Activated T-cell treated with anti-CD3 and anti-CD28 coated beads for 48 hours (primary cell): ENCODE results near the gene ENDOG.

ENCODE experiments used
- DNase-seq: peaks from one replicate; pipeline ENCODE4 v3.0.0-alpha.2; 2020; ENCODE audit warnings: low read depth

Gene ENDOG

DNA sequence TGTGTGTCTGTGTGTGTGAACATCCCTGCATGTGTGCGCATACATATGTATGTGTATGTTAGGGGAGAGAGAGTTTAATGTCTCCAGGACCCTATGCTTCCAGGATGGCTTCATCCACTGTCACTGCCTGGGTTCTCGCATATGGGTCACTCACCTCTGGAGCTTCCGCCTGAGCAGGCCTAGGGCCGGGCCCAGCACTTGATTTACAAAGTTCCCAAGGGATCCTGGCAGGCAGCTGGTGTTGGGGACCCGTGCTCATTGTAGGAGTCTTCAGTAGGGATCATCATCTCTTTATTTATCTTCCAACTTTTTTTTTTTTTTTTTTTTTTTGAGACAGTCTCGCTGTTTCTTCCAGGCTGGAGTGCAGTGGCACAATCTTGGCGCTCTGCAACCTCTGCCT lies 18.2 kb upstream of the ENDOG start:
- DNase-seq, result no peak

DNA sequence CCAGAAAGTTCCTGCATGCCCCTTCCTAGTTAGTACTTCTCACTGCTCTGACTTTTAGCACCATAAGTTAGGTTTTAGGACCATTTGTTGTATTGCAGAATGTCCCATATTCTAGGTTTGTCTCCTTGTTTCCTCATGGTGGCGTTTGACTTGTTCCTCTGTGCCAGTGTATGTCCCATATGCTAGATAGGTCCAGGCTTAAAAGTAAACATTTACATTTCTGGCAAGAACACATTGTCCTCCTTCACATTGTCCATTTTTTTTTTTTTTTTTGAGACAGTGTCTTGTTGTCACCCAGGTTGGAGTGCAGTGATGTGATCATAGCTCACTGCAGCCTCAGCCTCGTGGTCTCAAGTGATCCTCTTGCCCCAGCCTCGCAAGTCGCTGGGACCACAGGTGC lies 15.8 kb upstream of the ENDOG start:
- DNase-seq, result no peak

DNA sequence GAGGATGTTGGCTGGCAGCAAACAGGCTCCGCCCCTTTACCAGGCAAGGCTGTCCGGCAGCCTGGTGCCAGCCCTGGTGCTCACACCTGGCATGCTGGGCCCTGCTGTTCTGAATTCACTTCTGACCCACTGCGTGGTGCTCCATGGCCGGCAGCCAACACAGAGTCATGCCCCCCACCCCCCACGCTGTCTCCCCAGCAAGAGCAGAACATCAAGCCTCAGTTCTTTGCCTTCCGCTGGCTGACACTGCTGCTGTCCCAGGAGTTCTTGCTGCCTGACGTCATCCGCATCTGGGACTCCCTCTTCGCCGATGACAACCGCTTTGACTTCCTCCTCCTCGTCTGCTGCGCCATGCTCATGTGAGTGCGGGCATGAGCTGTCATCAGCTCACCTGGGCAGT lies 12.6 kb upstream of the ENDOG start:
- DNase-seq, result no peak

DNA sequence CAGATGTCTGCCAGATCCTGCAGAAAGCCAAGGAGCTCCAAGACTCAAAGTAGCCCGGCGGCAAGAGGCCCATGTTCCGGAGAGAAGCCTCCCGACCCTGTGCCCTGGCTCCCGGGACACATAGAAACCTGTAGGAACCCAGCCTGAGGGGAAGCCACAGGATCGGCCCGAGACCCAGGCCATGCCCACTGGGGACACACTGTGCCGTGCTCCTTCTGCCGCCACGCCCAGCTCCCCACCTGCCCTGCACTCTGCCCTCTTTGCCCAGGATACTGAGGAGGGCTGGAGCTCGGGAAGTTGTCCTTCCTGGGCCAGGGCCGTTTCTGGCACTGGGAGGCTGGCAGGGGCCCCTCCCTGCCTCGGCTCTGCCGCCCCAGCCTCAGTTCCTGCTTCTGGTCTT lies 10.5 kb upstream of the ENDOG start:
- DNase-seq, result no peak

DNA sequence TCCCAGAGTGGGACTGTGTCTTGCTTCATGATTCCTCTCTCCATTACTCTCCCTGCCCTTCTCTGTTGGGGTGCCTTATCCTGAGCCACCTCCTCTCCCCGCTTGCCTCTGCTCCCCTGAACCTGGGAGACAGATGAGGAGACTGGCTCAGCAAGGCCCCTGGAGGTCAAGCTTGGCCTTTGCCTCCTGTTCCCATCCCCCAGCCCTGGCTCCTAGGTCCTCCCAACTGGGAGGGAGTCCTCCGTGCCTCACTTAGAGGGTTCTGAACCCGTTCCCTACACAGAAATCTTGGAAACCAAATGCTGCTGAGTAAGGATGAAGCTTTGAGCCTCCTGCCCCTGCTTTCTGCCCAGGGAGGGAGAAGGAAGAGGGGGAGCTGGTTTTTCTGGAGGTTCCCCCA lies 9.8 kb upstream of the ENDOG start:
- DNase-seq, result no peak

DNA sequence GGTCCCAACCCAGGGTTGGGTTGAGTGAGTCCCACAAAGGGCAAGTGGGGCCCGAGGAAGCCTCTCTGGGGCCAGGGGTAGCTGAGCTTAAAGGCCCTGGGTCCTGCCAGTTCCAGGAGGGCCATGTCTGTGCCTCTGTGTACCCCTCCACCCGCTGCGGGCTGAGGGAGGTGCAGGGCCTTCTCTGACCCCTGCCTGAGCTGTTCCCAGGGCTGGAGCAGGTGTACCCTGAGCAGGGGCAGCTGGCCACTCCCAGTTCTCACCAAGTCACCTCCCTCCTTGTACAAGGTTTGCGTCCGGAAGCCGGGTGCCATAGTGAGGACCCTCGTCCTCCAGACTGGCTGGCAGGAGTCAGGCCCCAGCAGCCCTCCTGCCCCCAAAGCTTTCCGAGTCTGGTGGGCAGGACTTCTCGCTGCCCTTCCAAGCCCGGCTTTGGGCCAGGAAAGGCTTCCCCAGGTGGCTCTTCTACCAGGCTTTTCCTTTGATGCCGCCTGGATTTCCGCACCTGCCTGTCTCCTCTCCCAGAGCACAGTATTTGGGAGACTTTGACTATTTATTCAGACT lies 9.2 kb upstream of the ENDOG start:
- no peak for DNase-seq

DNA sequence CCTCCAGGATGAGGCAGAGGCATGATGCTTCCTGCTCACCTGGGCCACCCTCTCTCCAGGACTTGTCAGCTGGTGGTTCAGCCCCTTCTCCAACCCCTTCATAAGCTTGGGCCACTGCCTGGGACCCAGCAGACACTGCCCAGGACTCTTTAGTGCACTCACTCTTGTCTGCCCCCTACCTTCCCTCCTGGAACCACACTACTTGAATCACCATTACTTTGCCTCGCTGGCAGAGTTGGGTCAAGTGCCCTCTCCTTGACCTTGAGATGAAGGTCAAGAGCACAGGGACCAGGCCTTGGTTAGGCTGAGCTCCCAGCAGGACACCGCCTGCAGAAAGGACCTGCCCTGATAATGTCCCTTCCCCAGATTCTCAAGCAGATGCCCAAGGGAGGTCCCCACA lies 8.5 kb upstream of the ENDOG start:
- DNase-seq, result no peak

DNA sequence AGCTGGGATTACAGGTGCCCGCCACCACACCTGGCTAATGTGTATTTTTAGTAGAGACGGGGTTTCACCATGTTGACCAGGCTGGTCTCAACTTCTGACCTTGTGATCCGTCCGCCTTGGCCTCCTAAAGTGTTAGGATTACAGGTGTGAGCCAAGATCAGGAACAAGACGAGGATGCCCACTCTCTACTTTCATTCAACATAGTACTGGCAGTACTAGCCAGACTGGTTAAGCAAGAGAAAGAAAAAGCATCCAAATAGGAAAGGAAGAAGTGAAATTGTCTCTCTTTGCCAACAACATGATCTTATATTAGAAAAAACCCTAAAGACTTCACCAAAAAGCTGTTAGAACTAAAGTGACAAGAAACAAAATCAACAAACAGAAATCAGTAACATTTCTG lies 7.4 kb upstream of the ENDOG start:
- no peak for DNase-seq

DNA sequence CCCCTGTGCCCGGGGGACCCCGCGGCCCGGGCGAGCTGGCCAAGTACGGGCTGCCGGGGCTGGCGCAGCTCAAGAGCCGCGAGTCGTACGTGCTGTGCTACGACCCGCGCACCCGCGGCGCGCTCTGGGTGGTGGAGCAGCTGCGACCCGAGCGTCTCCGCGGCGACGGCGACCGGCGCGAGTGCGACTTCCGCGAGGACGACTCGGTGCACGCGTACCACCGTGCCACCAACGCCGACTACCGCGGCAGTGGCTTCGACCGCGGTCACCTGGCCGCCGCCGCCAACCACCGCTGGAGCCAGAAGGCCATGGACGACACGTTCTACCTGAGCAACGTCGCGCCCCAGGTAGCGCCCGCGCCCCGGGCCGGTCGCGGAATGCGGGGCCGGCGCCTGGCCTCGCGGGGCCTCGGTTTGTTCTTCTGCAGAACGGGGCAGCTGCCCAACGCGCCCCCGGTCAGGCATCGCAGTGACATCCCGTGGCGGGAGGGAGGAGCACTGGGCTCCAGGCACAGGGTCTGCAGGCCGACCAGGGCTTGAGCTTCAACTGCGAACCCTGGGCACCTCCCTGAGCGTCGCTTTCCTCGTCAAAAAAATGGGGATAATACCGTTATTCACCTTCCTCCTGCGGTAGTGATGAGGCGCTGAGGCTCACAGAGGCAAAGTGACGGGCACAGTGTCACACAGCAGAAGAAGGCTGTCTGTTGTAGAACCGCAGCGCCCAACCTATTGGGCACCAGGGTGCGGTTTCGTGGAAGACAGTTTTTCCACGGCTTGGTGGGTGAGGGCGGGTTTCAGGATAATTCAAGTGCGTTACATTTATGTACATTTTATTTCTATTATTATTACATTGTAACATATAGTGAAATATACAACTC lies 777 bp downstream of the ENDOG start:
- peak; percentile 50 for DNase-seq

DNA sequence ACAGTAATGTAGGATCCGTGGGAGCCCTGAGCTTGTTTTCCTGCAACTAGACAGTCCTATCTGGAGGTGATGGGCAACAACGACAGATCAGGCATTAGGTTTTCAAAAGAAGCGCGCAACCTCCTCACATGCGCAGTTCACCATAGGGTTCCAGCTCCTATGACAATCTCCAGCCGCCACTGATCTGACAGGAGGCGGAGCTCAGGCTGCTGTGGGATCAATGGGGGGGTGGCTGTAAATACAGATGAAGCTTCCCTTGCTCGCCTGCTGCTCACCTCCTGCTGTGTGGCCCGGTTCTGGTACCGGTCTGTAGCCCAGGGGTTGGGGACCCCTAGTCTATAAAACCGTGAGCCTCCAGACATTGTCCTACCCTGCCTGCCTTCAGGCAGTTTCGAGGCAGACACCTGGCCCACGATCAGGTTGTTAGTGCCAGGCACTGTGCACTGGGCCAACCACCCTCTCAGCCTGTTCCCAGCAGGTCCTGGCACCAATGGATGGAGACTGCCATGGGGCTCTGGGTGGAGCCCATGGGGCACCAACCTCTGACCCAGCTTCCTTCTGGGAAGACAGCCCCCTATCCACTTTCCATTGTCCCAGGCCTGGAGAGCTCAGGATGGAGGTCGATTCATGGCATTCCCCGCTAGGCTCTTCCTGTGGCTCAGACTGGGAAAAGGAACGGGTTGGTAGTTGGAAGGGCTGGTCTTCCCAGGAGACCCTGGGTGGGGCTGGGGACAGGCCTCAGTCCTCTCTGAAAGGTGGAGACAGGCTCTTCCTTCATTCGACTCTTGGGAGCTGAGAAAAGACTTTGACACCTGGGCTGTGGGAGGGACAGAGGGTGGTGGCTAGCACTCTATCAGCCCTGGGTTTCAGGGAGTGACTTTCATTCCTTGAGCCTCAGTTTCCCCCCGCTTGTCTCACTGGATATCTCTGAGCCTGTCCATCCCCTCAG lies 1.7 kb downstream of the ENDOG start:
- no peak for DNase-seq

DNA sequence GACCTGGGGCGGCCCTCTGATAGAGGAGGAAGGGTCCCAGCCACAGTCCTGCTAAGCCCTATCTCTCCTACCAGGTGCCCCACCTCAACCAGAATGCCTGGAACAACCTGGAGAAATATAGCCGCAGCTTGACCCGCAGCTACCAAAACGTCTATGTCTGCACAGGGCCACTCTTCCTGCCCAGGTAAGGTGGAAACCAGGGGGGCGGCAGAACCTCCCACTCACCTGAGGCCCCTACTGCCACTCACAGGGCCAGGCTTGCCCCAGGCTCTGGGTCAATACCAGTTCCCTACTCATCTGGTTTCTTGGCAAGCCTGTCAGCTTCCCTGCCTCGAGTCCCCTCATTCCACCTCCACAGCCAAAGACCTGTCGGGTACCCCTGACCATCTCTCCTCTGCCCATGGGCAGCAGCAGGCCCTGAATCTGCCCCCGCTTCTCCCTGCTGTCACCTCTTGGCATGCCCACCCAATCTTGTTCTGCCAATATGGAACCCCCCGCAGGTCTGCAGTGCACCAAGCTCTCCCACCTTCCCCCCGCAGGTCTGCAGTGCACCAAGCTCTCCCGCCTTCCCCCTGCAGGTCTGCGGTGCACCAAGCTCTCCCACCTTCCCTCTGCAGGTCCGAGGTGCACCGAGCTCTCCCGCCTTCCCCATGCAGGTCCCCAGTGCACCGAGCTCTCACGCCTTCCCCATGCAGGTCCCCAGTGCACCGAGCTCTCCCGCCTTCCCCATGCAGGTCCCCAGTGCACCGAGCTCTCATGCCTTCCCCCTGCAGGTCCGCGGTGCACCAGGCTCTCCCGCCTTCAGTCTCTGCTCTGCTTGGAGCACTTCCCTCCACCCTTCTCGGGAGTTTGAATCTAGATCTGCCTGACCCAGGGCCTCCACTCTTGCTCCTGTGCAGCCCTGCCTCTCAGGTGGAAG lies 2.6 kb downstream of the ENDOG start:
- DNase-seq, result no peak

DNA sequence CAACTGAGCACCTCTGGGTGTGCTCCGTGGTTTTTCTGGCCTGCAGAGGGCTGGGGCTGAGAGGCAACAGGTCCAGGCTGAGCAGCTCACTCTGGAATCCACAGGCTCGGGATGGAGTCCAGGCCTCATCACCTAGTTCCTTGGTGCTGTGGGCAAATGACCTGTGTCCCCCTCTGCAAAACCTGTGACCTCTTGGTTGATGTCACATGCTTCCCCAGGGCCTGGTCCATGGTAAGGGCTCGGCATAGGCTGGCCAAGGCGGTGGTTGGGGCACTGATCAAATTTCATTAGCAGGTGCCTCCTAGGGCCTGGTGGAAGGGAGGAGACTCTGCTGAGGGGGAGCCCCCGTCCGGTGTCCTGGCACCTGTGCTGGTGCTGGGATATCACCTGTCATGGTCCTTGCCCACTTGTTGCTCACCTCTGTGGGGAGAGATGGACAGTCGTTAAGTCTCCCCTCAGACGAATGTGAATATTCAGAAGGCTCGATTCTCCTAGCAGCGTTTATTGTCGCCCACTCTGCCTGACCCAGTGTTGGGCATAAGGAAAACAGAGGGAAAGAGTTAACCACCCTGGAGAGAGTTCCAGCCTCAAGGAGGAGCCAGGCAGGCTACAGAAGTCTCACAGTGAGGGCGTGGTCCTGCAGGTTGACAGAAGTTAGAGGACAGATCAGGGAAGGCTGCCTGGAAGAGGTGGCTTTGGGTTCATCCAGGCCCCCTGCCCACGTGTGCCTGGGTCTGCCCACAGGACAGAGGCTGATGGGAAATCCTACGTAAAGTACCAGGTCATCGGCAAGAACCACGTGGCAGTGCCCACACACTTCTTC lies 3.5 kb downstream of the ENDOG start:
- no peak for DNase-seq

DNA sequence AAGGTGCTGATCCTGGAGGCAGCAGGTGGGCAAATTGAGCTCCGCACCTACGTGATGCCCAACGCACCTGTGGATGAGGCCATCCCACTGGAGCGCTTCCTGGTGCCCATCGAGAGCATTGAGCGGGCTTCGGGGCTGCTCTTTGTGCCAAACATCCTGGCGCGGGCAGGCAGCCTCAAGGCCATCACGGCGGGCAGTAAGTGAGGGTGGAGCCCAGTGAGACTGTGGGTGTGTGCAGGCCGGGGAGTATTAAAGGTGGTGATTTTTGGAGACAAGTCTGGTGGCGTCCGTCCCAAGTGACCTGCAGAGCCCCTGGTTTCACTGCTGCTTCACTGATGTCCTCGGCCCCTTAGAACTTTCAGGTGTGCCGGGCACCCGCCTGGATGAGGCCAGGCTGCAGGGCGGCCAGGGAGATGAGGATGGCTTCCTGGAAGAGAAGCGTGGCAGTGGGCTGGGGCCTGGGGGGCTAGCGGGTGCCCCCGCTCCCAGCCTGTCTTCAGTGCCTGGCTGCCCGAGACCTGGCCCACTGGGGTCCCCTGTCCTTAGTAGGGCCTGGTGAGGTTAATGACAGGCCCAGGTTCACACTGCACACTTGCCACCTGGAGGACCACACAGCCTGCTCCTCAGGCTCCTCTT lies 4.2 kb downstream of the ENDOG start:
- no peak for DNase-seq

DNA sequence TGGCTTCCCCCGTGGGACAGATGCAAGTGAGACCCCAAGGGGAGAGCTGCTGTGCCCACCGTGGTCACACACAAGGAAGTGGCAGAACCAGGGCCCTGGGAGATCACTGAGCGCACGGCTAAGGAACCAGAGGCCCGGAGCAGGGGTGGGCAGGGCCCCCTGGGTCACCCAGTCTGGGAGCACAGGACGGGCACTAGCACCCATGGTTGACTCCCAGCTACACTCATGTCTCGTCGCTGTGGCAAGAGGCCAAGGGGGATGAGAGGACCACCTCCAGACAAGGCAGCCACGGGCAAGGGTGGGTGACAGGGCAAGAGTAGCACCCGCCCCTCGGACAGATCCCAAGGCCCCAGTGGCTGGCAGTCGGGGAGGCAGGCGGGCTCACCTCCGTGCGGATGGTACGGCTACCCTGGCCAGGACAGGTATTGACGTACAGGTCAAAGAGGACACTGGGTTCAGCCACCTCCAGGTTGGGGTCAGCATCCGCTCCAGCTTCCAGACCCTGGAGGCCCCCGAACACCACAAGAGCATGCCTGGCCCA lies 5.1 kb downstream of the ENDOG start:
- DNase-seq, result no peak

DNA sequence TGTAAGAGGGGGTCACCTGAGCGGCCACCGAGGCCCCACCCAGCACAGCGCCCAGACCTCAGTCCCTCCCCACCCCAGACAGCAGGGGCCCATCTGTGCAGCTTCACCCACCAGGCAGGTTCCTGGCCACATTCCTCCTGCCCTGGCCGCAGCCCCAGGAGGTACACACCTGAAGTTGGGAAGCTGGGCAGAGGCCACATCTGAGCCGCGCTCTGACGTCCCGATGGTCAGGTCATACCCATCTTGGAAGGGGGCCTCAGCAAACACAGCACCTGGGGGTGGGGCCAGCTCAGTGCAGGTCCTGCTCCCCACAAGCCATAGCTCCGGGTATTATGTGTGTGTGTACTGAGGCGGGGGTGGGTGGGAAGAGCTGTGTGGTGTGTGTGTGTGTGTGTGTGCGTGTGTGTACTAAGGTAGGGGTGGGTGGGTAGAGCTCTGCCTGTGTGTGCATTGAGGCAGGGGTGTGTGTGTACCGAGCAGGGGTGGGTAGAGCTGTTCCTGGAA lies 5.7 kb downstream of the ENDOG start:
- no peak for DNase-seq

DNA sequence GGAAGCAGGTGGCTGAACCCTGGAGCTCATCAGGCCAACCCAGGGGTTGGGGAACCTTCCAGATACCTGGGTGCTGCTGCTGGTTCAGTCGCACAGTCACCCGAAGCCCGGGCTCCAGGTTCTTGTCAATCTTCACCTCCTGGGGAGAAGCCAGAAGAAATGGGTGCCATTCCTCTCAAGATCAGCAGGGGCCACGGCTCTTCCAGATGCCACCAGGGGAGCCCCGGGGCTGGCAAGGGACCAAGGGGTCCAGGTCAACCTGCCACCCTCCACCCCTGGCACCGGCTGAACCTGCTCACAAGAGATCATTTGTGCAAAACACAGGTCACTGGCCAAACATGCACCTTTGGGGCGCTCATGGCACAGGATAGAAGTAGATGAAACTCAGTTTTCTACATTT lies 6.6 kb downstream of the ENDOG start:
- no peak for DNase-seq

DNA sequence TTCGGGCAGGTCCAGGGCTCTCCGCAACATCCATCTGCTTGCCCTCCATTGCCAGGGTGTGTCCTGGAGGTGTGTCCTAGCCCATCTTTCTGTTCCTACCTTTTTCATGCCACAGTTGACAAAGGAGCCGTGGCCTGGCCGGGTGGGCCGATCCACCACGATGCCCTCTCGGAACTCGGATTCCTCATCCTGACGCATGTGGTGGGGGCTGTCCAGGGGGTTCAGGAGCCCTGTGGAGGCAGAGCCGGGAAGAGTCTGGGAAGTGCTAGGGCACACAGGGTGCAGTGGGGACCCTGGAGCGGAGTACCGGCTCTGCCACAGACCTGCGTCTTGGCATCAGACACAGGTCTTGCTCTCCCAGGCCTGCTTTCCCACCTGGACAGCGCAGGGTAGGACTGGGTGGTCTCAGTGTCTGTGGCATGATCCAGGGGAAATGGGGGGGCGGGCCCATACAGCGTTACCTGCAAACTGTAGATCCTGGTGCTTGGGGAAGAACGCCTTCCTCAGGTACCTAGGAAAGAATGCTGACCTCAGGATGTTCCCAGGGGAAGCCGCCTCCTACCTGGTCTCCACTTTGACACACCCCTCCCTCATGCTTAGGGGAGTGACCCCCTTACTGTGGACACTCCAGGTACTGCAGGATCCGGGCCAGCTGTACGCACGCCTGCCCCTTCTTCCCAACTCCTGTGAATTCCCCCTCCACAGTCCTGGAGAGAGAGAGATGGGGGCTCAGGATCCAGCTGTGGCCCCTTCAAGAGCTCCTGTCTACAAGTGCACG lies 7.8 kb downstream of the ENDOG start:
- no peak for DNase-seq

DNA sequence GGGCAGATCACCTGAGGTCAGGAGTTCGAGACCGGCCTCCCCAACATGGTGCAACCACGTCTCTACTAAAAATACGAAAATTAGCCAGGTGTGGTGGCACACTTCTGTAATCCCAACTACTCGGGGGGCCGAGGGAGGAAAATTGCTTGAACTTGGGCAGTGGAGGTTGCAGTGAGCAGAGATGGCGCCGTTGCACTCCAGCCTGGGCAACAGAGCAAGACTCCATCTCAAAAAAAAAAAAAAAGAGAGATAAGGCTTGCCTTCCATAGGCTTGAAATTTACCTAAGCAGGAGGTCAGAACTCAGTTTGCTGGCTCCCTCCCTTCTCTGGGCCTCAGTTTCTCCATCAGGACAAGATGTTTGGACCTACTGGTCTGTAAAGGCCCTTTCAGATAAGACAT lies 10.0 kb downstream of the ENDOG start:
- DNase-seq, result no peak
